DOHH2 (cell line): ENCODE data around the gene TLR7.

Experiments
- H3F3A ChIP-seq: fragments of 200-600 bp; sonication (generic), shearing (Covaris generic); 2 replicates; pipeline ENCODE4 v1.6.0; 2016; ENCODE audit warnings: antibody characterized with exemption, mild to moderate bottlenecking; ENCODE audit not compliant: control insufficient read depth, insufficient read depth
- H3K27ac ChIP-seq: fragments of 200-600 bp; sonication (generic); 2 replicates; pipeline ENCODE4 v1.5.1; 2014; ENCODE audit warnings: low read depth, mild to moderate bottlenecking, low read length, moderate library complexity
- H3K27me3 ChIP-seq: fragments of 200-600 bp; sonication (generic); 2 replicates; pipeline ENCODE4 v1.6.1; 2014; ENCODE audit warnings: mild to moderate bottlenecking, low read length, mixed read lengths; ENCODE audit not compliant: control insufficient read depth
- H3K36me3 ChIP-seq: fragments of 200-600 bp; sonication (generic); 2 replicates; pipeline ENCODE4 v1.6.1; 2014; ENCODE audit warnings: mild to moderate bottlenecking, low read length, moderate library complexity, mixed read lengths; ENCODE audit not compliant: control insufficient read depth
- H3K4me1 ChIP-seq: fragments of 200-600 bp; sonication (generic); 2 replicates; pipeline ENCODE4 v1.6.1; 2014; ENCODE audit warnings: mild to moderate bottlenecking, low read length, mixed read lengths; ENCODE audit not compliant: control insufficient read depth
- H3K4me2 ChIP-seq: fragments of 200-600 bp; sonication (generic); 2 replicates; pipeline ENCODE4 v1.6.0; 2014; ENCODE audit warnings: mild to moderate bottlenecking, low read length, moderate library complexity
- H3K4me3 ChIP-seq: fragments of 200-600 bp; sonication (generic); 2 replicates; pipeline ENCODE4 v1.5.1; 2014; ENCODE audit warnings: mild to moderate bottlenecking, low read length, mixed read lengths
- H3K79me2 ChIP-seq: fragments of 200-600 bp; sonication (generic); 2 replicates; pipeline ENCODE4 v1.6.1; 2014; ENCODE audit warnings: mild to moderate bottlenecking, low read length, mixed read lengths; ENCODE audit not compliant: control insufficient read depth
- H3K9me2 ChIP-seq: fragments of 200-600 bp; sonication (generic); replicated peaks from 2 replicates; pipeline ENCODE4 v1.6.1; 2014; ENCODE audit warnings: mild to moderate bottlenecking, low read length, mixed read lengths; ENCODE audit not compliant: control insufficient read depth
- H3K9me3 ChIP-seq: fragments of 200-600 bp; sonication (generic); 2 replicates; pipeline ENCODE4 v1.6.1; 2014; ENCODE audit warnings: antibody characterized with exemption, low read length, mixed read lengths; ENCODE audit not compliant: control insufficient read depth, insufficient read depth
- H4K20me1 ChIP-seq: fragments of 200-600 bp; sonication (generic); 2 replicates; pipeline ENCODE4 v1.6.0; 2014; ENCODE audit warnings: low read depth, mild to moderate bottlenecking, antibody characterized with exemption, low read length, moderate library complexity; ENCODE audit not compliant: control insufficient read depth, insufficient read depth
- EZH2phosphoT487 ChIP-seq: fragments of 200-600 bp; sonication (generic); IDR thresholded peaks from 2 replicates; pipeline ENCODE4 v1.6.1; 2017; ENCODE audit warnings: borderline replicate concordance, mild to moderate bottlenecking, antibody characterized with exemption, low read length, moderate library complexity, mixed read lengths
- TF ChIP-seq, protein P1 (sequence below): fragments of 200-600 bp; sonication (generic); IDR thresholded peaks from one replicate; pipeline ENCODE4 v1.5.1; 2014; ENCODE audit warnings: antibody characterized with exemption, mild to moderate bottlenecking, low read depth, low read length; ENCODE audit not compliant: poor library complexity, severe bottlenecking

Gene TLR7

DNA sequence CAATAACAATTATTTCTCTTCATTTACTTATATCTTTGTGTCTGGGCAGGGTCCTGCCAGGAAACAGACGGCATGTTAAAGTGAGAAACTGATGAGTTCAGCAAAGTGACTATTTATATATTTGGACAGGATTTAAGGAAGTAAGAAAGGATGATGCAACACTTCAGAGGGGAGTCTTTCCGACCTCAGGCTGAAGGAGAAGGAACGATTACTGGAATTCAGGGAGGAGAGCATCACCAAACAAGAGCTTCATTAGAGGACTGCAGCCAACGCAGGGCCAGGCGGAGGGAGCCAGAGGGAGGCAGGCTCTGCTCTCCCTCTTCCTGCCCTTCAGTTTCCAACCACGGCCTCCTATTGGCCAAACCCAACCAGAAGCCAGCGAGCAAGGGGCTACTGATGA lies 1.5 kb upstream of the TLR7 start:
- Histone ChIP-seq H3K79me2 (no peaks in the 10 kb centered on the region), H3K4me1 (peaks cover 36% of the 10 kb centered on the region), H3K9me2 (no peaks in the 10 kb centered on the region), H3K27me3 (no peaks in the 10 kb centered on the region), H3K27ac (no peak overlapping the region), H3K9me3 (no peaks in the 10 kb centered on the region), H3K36me3 (peaks cover 5% of the 10 kb centered on the region; the same call in 1 of the 2 replicates), H3F3A (no peaks in the 10 kb centered on the region), H3K4me2 (no peak overlapping the region), H4K20me1 (no peaks in the 10 kb centered on the region), H3K4me3 (no peak overlapping the region)
- TF ChIP-seq EZH2phosphoT487: no peak
- TF ChIP-seq, protein P1, sequence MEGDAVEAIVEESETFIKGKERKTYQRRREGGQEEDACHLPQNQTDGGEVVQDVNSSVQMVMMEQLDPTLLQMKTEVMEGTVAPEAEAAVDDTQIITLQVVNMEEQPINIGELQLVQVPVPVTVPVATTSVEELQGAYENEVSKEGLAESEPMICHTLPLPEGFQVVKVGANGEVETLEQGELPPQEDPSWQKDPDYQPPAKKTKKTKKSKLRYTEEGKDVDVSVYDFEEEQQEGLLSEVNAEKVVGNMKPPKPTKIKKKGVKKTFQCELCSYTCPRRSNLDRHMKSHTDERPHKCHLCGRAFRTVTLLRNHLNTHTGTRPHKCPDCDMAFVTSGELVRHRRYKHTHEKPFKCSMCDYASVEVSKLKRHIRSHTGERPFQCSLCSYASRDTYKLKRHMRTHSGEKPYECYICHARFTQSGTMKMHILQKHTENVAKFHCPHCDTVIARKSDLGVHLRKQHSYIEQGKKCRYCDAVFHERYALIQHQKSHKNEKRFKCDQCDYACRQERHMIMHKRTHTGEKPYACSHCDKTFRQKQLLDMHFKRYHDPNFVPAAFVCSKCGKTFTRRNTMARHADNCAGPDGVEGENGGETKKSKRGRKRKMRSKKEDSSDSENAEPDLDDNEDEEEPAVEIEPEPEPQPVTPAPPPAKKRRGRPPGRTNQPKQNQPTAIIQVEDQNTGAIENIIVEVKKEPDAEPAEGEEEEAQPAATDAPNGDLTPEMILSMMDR: no peak

DNA sequence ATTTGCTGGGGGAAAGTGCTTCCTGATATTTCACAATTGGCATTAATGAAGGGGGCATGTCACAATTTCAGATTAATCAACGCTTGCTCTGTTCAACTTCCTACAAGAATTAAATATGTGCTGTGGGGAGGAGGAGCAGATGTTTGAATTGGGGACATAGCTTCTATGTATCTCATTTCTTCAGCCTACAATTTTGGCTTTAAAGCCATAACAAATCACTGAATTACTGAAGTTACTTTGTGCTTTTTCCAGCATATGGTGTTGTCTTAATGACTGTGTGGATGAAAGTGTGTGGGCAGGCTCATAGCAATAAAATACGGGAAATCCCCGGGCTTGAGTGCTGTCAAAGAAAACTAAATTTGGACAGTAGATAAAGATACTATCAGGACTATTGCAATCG lies 813 bp downstream of the TLR7 start:
- H3K4me1 ChIP-seq: peaks cover 50% of the 10 kb centered on the region
- H3K79me2 ChIP-seq: no peaks in the 10 kb centered on the region
- TF ChIP-seq EZH2phosphoT487: no peak
- TF ChIP-seq, protein P1: no peak

DNA sequence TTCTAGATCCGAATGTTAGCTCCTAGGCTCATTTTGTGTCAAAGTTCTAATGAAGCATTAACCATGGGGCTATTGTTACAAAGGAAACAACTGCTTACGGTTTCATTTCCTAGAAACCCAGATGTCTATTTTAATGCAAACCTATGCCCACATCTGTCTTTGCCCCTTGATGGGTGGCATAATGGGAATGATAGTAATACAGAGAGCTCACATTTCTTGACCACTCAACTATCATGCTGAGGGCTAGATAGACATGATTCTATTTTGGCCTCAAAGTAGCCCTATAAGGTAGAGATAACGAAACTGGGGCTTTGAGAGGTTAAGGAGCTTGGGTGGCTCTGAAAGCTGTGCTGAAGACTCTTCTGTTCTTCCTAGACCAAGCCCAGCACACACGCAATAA lies 1.9 kb downstream of the TLR7 start:
- H4K20me1 ChIP-seq: no peaks in the 10 kb centered on the region
- peak overlapping the region; percentile 84 for H3K4me2 ChIP-seq
- H3K36me3 ChIP-seq: peaks cover 5% of the 10 kb centered on the region; the same call in 1 of the 2 replicates
- H3K9me3 ChIP-seq: no peaks in the 10 kb centered on the region
- H3K27ac ChIP-seq: no peak overlapping the region
- TF ChIP-seq, protein P1: no peak
- TF ChIP-seq EZH2phosphoT487: no peak
- no peaks in the 10 kb centered on the region for H3K27me3 ChIP-seq
- H3K79me2 ChIP-seq: no peaks in the 10 kb centered on the region
- no peak overlapping the region for H3K4me3 ChIP-seq
- H3K4me1 ChIP-seq: peaks cover 51% of the 10 kb centered on the region
- H3F3A ChIP-seq: no peaks in the 10 kb centered on the region
- no peaks in the 10 kb centered on the region for H3K9me2 ChIP-seq

More for the DNA sequence above, 813 bp downstream of the TLR7 start:
- Histone ChIP-seq H3K4me3 (peak overlapping the region; percentile 72), H3K27me3 (no peaks in the 10 kb centered on the region), H4K20me1 (no peaks in the 10 kb centered on the region), H3F3A (no peaks in the 10 kb centered on the region), H3K27ac (peak overlapping the region; percentile 59), H3K4me2 (peak overlapping the region; percentile 84), H3K36me3 (peaks cover 5% of the 10 kb centered on the region; the same call in 1 of the 2 replicates), H3K9me3 (no peaks in the 10 kb centered on the region), H3K9me2 (no peaks in the 10 kb centered on the region)

DNA sequence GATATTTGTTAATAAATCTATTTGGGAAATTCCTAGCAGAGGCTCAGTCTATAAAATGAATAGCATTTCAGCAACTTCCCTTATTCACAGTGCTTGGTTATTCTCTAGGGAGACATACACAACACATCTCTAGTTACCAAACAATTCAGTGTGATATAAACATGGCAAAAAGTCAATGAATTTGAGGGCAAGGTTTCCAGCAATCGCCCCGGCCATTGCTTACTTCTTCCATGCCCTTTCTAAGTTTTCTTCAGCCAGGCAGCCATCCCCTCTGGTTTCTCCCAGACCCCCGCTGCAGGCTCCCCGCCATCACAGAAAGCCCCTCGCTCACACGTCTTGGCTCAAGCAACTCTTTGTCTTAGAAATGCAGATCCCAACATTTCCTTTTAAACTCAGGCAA lies 4.4 kb downstream of the TLR7 start:
- Histone ChIP-seq H3K27ac (no peak overlapping the region), H3K79me2 (no peaks in the 10 kb centered on the region), H3F3A (no peaks in the 10 kb centered on the region), H3K9me3 (no peaks in the 10 kb centered on the region), H3K27me3 (no peaks in the 10 kb centered on the region), H4K20me1 (no peaks in the 10 kb centered on the region), H3K4me3 (no peak overlapping the region), H3K9me2 (no peaks in the 10 kb centered on the region), H3K36me3 (peaks cover 5% of the 10 kb centered on the region; the same call in 1 of the 2 replicates), H3K4me2 (0 out of 2 replicates have a peak overlapping the region, but pooled peaks have one; percentile 13), H3K4me1 (peaks cover 57% of the 10 kb centered on the region)
- TF ChIP-seq, protein P1: no peak
- no peak for TF ChIP-seq EZH2phosphoT487
